ENCODE measurements around the gene TMEM132A. TPM values are rescaled to one million over a fixed set of nuclear protein-coding genes. Genes with fewer than 3 reads are reported as not detected.

Gene TMEM132A
- total and polyA plus RNA-seq, 2 of the 13 experiments (the other 11 are each of a cell fraction or from before 2014, with no cell fraction given): 11.1 to 32.9 TPM

DNA sequence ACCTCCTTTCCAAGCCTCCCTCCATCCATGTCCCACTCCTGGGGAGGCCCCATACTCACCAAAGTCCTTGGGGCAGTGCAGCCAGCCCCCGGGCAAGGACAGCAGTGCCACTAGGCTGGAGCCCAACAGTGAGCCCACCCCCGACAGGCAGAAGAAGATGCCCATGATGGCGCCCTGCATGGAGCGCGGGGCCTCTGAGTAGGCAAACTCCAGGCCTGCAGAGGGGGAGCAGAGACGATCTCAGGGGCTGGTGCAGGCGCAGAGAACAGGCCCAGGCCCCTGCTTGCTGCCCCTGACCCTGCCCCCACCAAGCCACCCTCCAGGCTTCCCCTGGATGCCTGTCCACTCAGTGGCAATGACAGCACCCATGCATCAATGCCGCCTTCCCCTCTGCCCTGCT is 13.6 kb downstream of the TMEM132A start:
- Histone ChIP-seq H3K4me1 (ENCODE audit: insufficient read depth, low read length) (no peaks in the 10 kb centered on the region), H4K20me1 (ENCODE audit: insufficient read depth, low read length) (no peaks in the 10 kb centered on the region), H3K27me3 (ENCODE audit: control insufficient read depth in 1 of 2, insufficient read depth in 2 of 2, low read length in 2 of 2) (peaks cover 0 to 2% of the 10 kb centered on the region in 2 experiments; a peak in 2 of 5 replicates), H3K4me2 (ENCODE audit: low read depth, low read length) (no peak overlapping the region), H2AFZ (ENCODE audit: low read length) (no peak overlapping the region), H3K9ac (ENCODE audit: insufficient read depth, low read depth, low read length) (no peak overlapping the region), H3K27ac (ENCODE audit: extremely low read length, insufficient read depth, low read length) (no peak overlapping the region), H3K79me2 (ENCODE audit: insufficient read depth, low read length) (no peaks in the 10 kb centered on the region), H3K36me3 (replicated peaks in 1 of 2; ENCODE audit: control insufficient read depth in 1 of 2, insufficient read depth in 2 of 2, low read length in 2 of 2) (no peaks in the 10 kb centered on the region), H3K4me3 (replicated peaks in 1 of 3; ENCODE audit: insufficient read depth in 1 of 3, low read depth in 2 of 3, low read length in 3 of 3) (no peak overlapping the region), H3K9me3 (ENCODE audit: low read length) (no peaks in the 10 kb centered on the region)
- ATAC-seq (no peak), DNase-seq (ENCODE audit: low spot score) (no peak), FAIRE-seq (no peak)
- TF ChIP-seq ZNF546 (CRISPR knock-in tag; conservative IDR thresholded peaks at IDR 0.05) (no peak), AGO2 (optimal IDR thresholded peaks at IDR 0.05; ENCODE audit: low read depth, low read length) (peak; percentile 45)
- in situ Hi-C loops (cut with HindIII; ENCODE audit: extremely low pct_ligation_motif_present, low pct_unique_long_range_greater_than_20kb) (no loop called here), intact Hi-C loops (cut with micrococcal nuclease; ENCODE audit: unreplicated experiment) (no loop called here)
- BruUV-seq (replicated peaks): no TSS peak
- 100% methylated on average over 1 of the region's 8 CpGs for WGBS (ENCODE audit: low lambda C conversion rate)
- ChIA-PET CTCF (ENCODE audit: low intra/inter-chr PET ratio, low total read pairs) (no interaction called here), POLR2A (no interaction called here)

DNA sequence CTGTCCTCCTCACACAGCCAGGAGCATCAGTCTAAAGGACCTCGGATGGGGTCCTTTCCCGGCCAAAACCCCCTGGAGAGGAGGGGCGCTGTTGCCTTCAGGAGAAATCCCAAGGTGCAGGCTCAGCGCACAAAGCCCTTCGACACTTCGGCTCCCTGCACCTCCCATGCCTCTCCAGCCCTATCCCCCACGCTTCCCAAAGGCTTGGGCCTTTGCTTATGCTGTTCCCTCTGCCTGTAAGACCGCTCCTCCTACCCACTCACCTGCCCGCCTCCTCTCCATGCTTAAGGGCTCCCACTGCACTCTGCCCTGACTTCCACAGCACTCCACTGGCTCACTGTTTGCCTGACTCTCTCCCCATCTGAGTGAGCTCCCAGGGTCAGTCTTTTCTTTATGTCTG is 14.2 kb downstream of the TMEM132A start:
- Histone ChIP-seq H3K4me1 (ENCODE audit: insufficient read depth, low read length) (no peaks in the 10 kb centered on the region), H2AFZ (ENCODE audit: low read length) (no peak overlapping the region), H3K27me3 (ENCODE audit: control insufficient read depth in 1 of 2, insufficient read depth in 2 of 2, low read length in 2 of 2) (peaks cover 0 to 2% of the 10 kb centered on the region in 2 experiments; a peak in 2 of 5 replicates), H3K4me3 (replicated peaks in 1 of 3; ENCODE audit: insufficient read depth in 1 of 3, low read depth in 2 of 3, low read length in 3 of 3) (no peak overlapping the region), H3K9ac (ENCODE audit: insufficient read depth, low read depth, low read length) (no peak overlapping the region), H3K27ac (ENCODE audit: extremely low read length, insufficient read depth, low read length) (no peak overlapping the region), H4K20me1 (ENCODE audit: insufficient read depth, low read length) (no peaks in the 10 kb centered on the region), H3K4me2 (ENCODE audit: low read depth, low read length) (no peak overlapping the region), H3K79me2 (ENCODE audit: insufficient read depth, low read length) (no peaks in the 10 kb centered on the region), H3K36me3 (replicated peaks in 1 of 2; ENCODE audit: control insufficient read depth in 1 of 2, insufficient read depth in 2 of 2, low read length in 2 of 2) (no peaks in the 10 kb centered on the region), H3K9me3 (ENCODE audit: low read length) (no peaks in the 10 kb centered on the region)
- FAIRE-seq (no peak), DNase-seq (ENCODE audit: low spot score) (no peak), ATAC-seq (no peak)
- TF ChIP-seq, protein P1, sequence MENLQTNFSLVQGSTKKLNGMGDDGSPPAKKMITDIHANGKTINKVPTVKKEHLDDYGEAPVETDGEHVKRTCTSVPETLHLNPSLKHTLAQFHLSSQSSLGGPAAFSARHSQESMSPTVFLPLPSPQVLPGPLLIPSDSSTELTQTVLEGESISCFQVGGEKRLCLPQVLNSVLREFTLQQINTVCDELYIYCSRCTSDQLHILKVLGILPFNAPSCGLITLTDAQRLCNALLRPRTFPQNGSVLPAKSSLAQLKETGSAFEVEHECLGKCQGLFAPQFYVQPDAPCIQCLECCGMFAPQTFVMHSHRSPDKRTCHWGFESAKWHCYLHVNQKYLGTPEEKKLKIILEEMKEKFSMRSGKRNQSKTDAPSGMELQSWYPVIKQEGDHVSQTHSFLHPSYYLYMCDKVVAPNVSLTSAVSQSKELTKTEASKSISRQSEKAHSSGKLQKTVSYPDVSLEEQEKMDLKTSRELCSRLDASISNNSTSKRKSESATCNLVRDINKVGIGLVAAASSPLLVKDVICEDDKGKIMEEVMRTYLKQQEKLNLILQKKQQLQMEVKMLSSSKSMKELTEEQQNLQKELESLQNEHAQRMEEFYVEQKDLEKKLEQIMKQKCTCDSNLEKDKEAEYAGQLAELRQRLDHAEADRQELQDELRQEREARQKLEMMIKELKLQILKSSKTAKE (CRISPR knock-in tag; IDR thresholded peaks at IDR 0.05; ENCODE audit: borderline replicate concordance): no peak
- TF ChIP-seq POLR2AphosphoS2 (IDR thresholded peaks at IDR 0.05; ENCODE audit: low read depth, low read length): no peak
- TF ChIP-seq, protein P2, sequence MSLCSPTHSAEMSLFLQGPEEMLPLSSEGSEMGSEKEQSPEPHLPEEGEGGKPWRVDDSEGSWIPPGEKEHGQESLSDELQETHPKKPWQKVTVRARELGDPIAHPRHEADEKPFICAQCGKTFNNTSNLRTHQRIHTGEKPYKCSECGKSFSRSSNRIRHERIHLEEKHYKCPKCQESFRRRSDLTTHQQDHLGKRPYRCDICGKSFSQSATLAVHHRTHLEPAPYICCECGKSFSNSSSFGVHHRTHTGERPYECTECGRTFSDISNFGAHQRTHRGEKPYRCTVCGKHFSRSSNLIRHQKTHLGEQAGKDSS (CRISPR knock-in tag; IDR thresholded peaks at IDR 0.05; ENCODE audit: borderline replicate concordance, low read depth): no peak
- ChIA-PET CTCF (ENCODE audit: low intra/inter-chr PET ratio, low total read pairs) (no interaction called here), POLR2A (interaction anchor here (0.7 kb wide), 1 partner anchor 9 kb away, joined by 3 read pairs; no protein-coding TSS in a partner anchor)
- no TSS peak for BruUV-seq (replicated peaks)
- intact Hi-C loops (cut with micrococcal nuclease; ENCODE audit: unreplicated experiment) (no loop called here), in situ Hi-C loops (cut with HindIII; ENCODE audit: extremely low pct_ligation_motif_present, low pct_unique_long_range_greater_than_20kb) (no loop called here)
- 69% methylated on average over 9 of the region's 9 CpGs for WGBS (ENCODE audit: low lambda C conversion rate)
